Stimulated activated CD8-positive, alpha-beta memory T cell treated with anti-CD3 and anti-CD28 coated beads, Interleukin-15, amount 100 ng/mL, for 24 hours (primary cell): ENCODE data around the gene ABL1.

Experiments
- DNase-seq: peaks from one replicate; pipeline ENCODE4 v3.0.0-alpha.2; 2020; ENCODE audit warnings: low read depth

The ABL1 gene

GRCh38 chr9:130918101-130918825 lies 83.2 kb downstream of the ABL1 start:
- DNase-seq: no peak

GRCh38 chr9:130918826-130919558 lies 83.9 kb downstream of the ABL1 start:
- no peak for DNase-seq

GRCh38 chr9:130919559-130920145 lies 84.6 kb downstream of the ABL1 start:
- DNase-seq: no peak

- DNase-seq: no peak
Observed at GRCh38 chr9:130920233-130920632, 85.2 kb downstream of the ABL1 start.

- no peak for DNase-seq
Observed at GRCh38 chr9:130920762-130921299, 85.8 kb downstream of the ABL1 start.

- no peak for DNase-seq
Observed at GRCh38 chr9:130921300-130921988, 86.4 kb downstream of the ABL1 start.

GRCh38 chr9:130921989-130922892 lies 87.2 kb downstream of the ABL1 start:
- DNase-seq: no peak

GRCh38 chr9:130922893-130923610 lies 88.0 kb downstream of the ABL1 start:
- no peak for DNase-seq

GRCh38 chr9:130923611-130924447 lies 88.8 kb downstream of the ABL1 start:
- no peak for DNase-seq

- DNase-seq: no peak
Observed at GRCh38 chr9:130924448-130924788, 89.4 kb downstream of the ABL1 start.

- DNase-seq: no peak
Observed at GRCh38 chr9:130925050-130925678, 90.1 kb downstream of the ABL1 start.

- no peak for DNase-seq
Observed at GRCh38 chr9:130927338-130927737, 92.3 kb downstream of the ABL1 start.

GRCh38 chr9:130927995-130928900 lies 93.2 kb downstream of the ABL1 start:
- no peak for DNase-seq

- no peak for DNase-seq
Observed at GRCh38 chr9:130929571-130930038, 94.6 kb downstream of the ABL1 start.

- DNase-seq: no peak
Observed at GRCh38 chr9:130930132-130930803, 95.2 kb downstream of the ABL1 start.

GRCh38 chr9:130930804-130931349 lies 95.8 kb downstream of the ABL1 start:
- DNase-seq: no peak
